ENCODE results near the gene COL26A1. TPM values are rescaled to one million over a fixed set of nuclear protein-coding genes. Genes with fewer than 3 reads are reported as not detected.

COL26A1 gene
- polyA plus RNA-seq, 1 donor from 2014 or later, result 36.6 TPM

DNA sequence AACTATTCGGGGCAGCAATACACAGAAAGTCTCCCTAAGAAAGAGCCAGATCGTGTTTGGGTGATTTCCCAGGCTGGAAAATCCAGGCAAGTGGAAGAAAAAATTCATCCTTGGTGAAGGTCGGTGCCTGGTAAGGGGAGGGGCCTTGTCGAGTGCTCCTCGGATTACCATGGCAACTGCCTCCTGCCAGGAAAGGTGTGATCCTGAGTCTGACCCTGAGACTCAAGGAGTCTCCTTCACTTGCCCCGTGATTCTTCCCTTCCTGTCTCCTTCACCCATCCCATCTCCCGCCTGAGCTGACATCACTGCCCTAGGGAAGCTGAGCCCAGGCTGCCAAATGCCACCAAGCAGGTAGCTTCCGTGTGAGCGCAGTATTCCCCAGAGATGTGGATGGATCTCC lies 154.2 kb downstream of the COL26A1 start:
- TF ChIP-seq, protein P1, sequence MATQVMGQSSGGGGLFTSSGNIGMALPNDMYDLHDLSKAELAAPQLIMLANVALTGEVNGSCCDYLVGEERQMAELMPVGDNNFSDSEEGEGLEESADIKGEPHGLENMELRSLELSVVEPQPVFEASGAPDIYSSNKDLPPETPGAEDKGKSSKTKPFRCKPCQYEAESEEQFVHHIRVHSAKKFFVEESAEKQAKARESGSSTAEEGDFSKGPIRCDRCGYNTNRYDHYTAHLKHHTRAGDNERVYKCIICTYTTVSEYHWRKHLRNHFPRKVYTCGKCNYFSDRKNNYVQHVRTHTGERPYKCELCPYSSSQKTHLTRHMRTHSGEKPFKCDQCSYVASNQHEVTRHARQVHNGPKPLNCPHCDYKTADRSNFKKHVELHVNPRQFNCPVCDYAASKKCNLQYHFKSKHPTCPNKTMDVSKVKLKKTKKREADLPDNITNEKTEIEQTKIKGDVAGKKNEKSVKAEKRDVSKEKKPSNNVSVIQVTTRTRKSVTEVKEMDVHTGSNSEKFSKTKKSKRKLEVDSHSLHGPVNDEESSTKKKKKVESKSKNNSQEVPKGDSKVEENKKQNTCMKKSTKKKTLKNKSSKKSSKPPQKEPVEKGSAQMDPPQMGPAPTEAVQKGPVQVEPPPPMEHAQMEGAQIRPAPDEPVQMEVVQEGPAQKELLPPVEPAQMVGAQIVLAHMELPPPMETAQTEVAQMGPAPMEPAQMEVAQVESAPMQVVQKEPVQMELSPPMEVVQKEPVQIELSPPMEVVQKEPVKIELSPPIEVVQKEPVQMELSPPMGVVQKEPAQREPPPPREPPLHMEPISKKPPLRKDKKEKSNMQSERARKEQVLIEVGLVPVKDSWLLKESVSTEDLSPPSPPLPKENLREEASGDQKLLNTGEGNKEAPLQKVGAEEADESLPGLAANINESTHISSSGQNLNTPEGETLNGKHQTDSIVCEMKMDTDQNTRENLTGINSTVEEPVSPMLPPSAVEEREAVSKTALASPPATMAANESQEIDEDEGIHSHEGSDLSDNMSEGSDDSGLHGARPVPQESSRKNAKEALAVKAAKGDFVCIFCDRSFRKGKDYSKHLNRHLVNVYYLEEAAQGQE (IDR thresholded peaks at IDR 0.05; ENCODE audit: borderline replicate concordance), result no peak
- TF ChIP-seq EP300 (conservative IDR thresholded peaks at IDR 0.05; ENCODE audit: poor library complexity, severe bottlenecking), result no peak
- TF ChIP-seq RAD21 (conservative IDR thresholded peaks at IDR 0.05), result no peak
- no peak for TF ChIP-seq TAF1 (IDR thresholded peaks at IDR 0.05; ENCODE audit: low read depth)
- TF ChIP-seq POLR2AphosphoS5 (IDR thresholded peaks at IDR 0.05), result no peak
- TF ChIP-seq EZH2 (IDR thresholded peaks at IDR 0.05; ENCODE audit: borderline replicate concordance, insufficient read depth, low read length, poor library complexity, severe bottlenecking), result no peak
- TF ChIP-seq, protein P2, sequence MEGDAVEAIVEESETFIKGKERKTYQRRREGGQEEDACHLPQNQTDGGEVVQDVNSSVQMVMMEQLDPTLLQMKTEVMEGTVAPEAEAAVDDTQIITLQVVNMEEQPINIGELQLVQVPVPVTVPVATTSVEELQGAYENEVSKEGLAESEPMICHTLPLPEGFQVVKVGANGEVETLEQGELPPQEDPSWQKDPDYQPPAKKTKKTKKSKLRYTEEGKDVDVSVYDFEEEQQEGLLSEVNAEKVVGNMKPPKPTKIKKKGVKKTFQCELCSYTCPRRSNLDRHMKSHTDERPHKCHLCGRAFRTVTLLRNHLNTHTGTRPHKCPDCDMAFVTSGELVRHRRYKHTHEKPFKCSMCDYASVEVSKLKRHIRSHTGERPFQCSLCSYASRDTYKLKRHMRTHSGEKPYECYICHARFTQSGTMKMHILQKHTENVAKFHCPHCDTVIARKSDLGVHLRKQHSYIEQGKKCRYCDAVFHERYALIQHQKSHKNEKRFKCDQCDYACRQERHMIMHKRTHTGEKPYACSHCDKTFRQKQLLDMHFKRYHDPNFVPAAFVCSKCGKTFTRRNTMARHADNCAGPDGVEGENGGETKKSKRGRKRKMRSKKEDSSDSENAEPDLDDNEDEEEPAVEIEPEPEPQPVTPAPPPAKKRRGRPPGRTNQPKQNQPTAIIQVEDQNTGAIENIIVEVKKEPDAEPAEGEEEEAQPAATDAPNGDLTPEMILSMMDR (IDR thresholded peaks at IDR 0.05; ENCODE audit: poor library complexity, severe bottlenecking), result no peak
- no peak for TF ChIP-seq MXI1 (conservative IDR thresholded peaks at IDR 0.05; ENCODE audit: poor library complexity, severe bottlenecking)
- no peak for TF ChIP-seq SMC3 (conservative IDR thresholded peaks at IDR 0.05; ENCODE audit: poor library complexity)
- no peaks in the 10 kb centered on the region for H3K9me2 ChIP-seq (ENCODE audit: insufficient read depth, low read length)
- H3K79me2 ChIP-seq (replicated peaks; ENCODE audit: insufficient read depth, low read length), result no peaks in the 10 kb centered on the region
- H3F3A ChIP-seq (ENCODE audit: insufficient read depth, low read length, poor library complexity, severe bottlenecking), result no peaks in the 10 kb centered on the region
- no peak overlapping the region for H3K4me2 ChIP-seq (ENCODE audit: low read length)
- H3K9ac ChIP-seq (ENCODE audit: low read length), result no peak overlapping the region
- no peaks in the 10 kb centered on the region for H3K9me3 ChIP-seq (ENCODE audit: low read length)
- no peaks in the 10 kb centered on the region for H3K27me3 ChIP-seq (ENCODE audit: insufficient read depth, low read depth, low read length)
- H3K36me3 ChIP-seq (ENCODE audit: insufficient read depth, low read length), result no peaks in the 10 kb centered on the region
- H4K20me1 ChIP-seq (ENCODE audit: insufficient read depth), result no peaks in the 10 kb centered on the region
- no peak overlapping the region for H3K27ac ChIP-seq (ENCODE audit: low read length)
- no peak overlapping the region for H2AFZ ChIP-seq (ENCODE audit: low read depth, low read length)
- no peak overlapping the region for H3K4me3 ChIP-seq (ENCODE audit: low read length)

DNA sequence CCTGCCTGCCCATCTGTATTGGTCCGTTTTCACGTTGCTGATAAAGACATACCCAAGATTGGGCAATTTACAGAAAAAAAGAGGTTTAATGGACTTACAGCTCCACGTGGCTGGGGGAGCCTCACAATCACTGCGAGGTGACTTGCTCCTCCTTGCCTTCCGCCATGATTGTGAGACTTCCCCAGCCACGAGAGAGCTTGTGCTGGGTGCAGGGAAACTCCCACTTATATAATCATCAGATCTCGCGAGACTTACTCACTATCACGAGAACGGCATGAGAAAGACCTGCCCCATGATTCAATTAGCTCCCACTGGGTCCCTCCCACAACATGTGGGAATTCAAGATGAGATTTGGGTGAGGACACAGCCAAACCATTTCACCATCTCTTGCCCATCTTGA lies 154.6 kb downstream of the COL26A1 start:
- H3K9me2 ChIP-seq (ENCODE audit: insufficient read depth, low read length), result no peaks in the 10 kb centered on the region
- H2AFZ ChIP-seq (ENCODE audit: low read depth, low read length), result no peak overlapping the region
- TF ChIP-seq TAF1 (IDR thresholded peaks at IDR 0.05; ENCODE audit: low read depth) (no peak), EP300 (conservative IDR thresholded peaks at IDR 0.05; ENCODE audit: poor library complexity, severe bottlenecking) (no peak), MXI1 (conservative IDR thresholded peaks at IDR 0.05; ENCODE audit: poor library complexity, severe bottlenecking) (no peak), EZH2 (IDR thresholded peaks at IDR 0.05; ENCODE audit: borderline replicate concordance, insufficient read depth, low read length, poor library complexity, severe bottlenecking) (no peak), POLR2AphosphoS5 (IDR thresholded peaks at IDR 0.05) (no peak), SMC3 (conservative IDR thresholded peaks at IDR 0.05; ENCODE audit: poor library complexity) (no peak), RAD21 (conservative IDR thresholded peaks at IDR 0.05) (no peak)
- TF ChIP-seq, protein P1 (IDR thresholded peaks at IDR 0.05; ENCODE audit: borderline replicate concordance), result no peak
- TF ChIP-seq, protein P2 (IDR thresholded peaks at IDR 0.05; ENCODE audit: poor library complexity, severe bottlenecking), result no peak
- no peaks in the 10 kb centered on the region for H3K79me2 ChIP-seq (replicated peaks; ENCODE audit: insufficient read depth, low read length)
- no peaks in the 10 kb centered on the region for H3K9me3 ChIP-seq (ENCODE audit: low read length)
- no peak overlapping the region for H3K27ac ChIP-seq (ENCODE audit: low read length)
- no peaks in the 10 kb centered on the region for H3K27me3 ChIP-seq (ENCODE audit: insufficient read depth, low read depth, low read length)
- no peak overlapping the region for H3K4me3 ChIP-seq (ENCODE audit: low read length)
- H4K20me1 ChIP-seq (ENCODE audit: insufficient read depth), result no peaks in the 10 kb centered on the region
- no peaks in the 10 kb centered on the region for H3K36me3 ChIP-seq (ENCODE audit: insufficient read depth, low read length)
- H3K4me2 ChIP-seq (ENCODE audit: low read length), result no peak overlapping the region
- no peaks in the 10 kb centered on the region for H3F3A ChIP-seq (ENCODE audit: insufficient read depth, low read length, poor library complexity, severe bottlenecking)
- no peak overlapping the region for H3K9ac ChIP-seq (ENCODE audit: low read length)

All from neural cell (in vitro differentiated cells).